ENCODE data around the gene SPSB3. TPM values are rescaled to one million over a fixed set of nuclear protein-coding genes. Genes with fewer than 3 reads are reported as not detected.
A peak's percentile ranks its signal among the peaks of the same experiment; 100 is the strongest.

The SPSB3 gene
- total RNA-seq, 1 donor from 2014 or later, result 52.9 TPM

DNA sequence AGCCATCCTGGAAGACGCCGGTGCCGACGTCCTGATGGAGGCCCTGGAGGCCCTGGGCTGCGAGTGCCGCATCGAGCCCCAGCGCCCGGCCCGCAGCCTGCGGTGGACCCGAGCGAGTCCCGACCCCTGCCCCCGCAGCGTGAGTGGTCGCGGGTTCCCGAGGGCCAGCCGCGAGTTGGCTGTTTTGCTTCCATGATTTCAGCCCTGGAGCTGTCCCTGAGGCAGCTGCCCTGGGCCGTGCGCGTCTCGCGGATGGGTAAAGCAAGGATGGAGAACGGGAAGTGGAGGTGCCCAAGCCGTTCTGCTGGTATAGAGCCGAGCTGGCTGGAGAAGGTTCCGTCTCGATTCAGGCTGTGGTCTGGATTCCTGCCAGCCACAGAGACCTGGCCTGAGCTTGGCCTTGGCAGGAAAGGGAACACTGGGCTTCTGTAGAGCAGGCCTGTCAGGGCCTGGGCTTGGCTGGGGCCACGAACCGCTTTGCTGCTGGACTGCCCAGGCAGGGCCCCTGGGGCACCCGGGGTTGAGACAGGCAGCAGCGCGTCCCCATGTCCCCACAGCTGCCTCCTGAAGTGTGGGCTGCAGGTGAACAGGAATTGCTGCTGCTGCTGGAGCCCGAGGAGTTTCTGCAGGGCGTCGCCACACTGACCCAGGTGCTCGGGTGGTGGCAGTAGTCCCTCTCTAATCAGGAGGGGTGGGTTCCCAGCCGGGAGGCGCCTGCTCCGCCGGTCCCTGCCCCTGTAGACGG lies 8.5 kb downstream of the SPSB3 start:
- no peak overlapping the region for H3K27ac Mint-ChIP-seq (ENCODE audit: unreplicated experiment)
- TF ChIP-seq, protein P1, sequence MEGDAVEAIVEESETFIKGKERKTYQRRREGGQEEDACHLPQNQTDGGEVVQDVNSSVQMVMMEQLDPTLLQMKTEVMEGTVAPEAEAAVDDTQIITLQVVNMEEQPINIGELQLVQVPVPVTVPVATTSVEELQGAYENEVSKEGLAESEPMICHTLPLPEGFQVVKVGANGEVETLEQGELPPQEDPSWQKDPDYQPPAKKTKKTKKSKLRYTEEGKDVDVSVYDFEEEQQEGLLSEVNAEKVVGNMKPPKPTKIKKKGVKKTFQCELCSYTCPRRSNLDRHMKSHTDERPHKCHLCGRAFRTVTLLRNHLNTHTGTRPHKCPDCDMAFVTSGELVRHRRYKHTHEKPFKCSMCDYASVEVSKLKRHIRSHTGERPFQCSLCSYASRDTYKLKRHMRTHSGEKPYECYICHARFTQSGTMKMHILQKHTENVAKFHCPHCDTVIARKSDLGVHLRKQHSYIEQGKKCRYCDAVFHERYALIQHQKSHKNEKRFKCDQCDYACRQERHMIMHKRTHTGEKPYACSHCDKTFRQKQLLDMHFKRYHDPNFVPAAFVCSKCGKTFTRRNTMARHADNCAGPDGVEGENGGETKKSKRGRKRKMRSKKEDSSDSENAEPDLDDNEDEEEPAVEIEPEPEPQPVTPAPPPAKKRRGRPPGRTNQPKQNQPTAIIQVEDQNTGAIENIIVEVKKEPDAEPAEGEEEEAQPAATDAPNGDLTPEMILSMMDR (IDR thresholded peaks at IDR 0.05; ENCODE audit: unreplicated experiment), result no peak
- no peaks in the 10 kb centered on the region for H3K36me3 Mint-ChIP-seq (ENCODE audit: low read depth, unreplicated experiment)
- H3K9me3 Mint-ChIP-seq (ENCODE audit: unreplicated experiment), result no peaks in the 10 kb centered on the region
- peaks cover 10% of the 10 kb centered on the region for H3K4me1 Mint-ChIP-seq (ENCODE audit: unreplicated experiment)
- H3K4me3 Mint-ChIP-seq (ENCODE audit: unreplicated experiment), result peak overlapping the region; percentile 86
- H3K27me3 Mint-ChIP-seq (ENCODE audit: unreplicated experiment), result peaks cover 13% of the 10 kb centered on the region
- no peak for DNase-seq (ENCODE audit: low spot score)

DNA sequence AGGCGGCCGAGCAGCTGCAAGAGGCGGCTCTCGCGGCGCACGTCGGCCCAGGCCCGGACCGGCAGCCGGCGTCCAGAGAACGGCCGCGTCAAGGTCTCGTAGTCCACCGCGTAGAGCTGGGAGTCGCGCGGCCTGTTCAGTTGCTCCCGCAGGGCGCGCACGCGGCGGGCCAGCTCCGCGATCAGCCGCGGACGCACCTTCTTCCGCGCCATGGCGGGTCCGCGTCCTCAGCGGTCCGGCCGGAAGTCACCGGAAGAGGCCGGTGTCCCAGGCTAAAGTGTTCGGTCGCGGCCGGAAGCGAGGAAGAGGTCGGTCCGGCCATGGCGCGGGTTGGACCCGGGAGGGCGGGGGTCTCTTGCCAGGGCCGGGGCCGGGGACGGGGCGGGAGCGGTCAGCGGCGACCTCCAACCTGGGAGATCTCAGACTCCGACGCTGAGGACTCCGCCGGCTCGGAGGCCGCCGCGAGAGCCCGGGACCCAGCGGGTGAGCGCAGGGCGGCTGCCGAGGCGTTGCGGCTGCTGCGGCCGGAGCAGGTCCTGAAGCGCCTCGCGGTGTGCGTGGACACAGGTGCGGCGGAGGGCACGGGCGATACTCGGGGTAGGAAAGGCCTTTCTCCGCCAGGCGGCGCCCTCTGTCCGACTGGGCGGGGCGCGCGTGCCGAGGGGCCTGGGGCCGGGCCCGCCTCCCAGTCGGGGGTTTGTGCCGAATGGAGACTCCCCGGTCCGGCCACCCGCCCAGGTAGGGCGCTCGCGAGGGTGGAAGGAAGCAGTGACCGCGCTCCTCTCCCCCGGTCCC lies 9.3 kb downstream of the SPSB3 start, which contains the start of gene MRPS34:
MRPS34 (minus strand) TSS at position 227 of the 795 bp plus-strand sequence; CDS start at position 212, 15 bp downstream.
- peak within 1 kb of the TSS; percentile 97 for H3K4me3 Mint-ChIP-seq (ENCODE audit: unreplicated experiment)
- TF ChIP-seq, protein P1 (IDR thresholded peaks at IDR 0.05; ENCODE audit: unreplicated experiment), result peak; percentile 92
- H3K4me1 Mint-ChIP-seq (ENCODE audit: unreplicated experiment), result peaks cover 10% of the 10 kb centered on the region
- DNase-seq (ENCODE audit: low spot score), result peak; percentile 86
- no peaks in the 10 kb centered on the region for H3K9me3 Mint-ChIP-seq (ENCODE audit: unreplicated experiment)
- H3K27me3 Mint-ChIP-seq (ENCODE audit: unreplicated experiment), result peaks cover 13% of the 10 kb centered on the region
- H3K36me3 Mint-ChIP-seq (ENCODE audit: low read depth, unreplicated experiment), result peaks cover under 1% of the 10 kb centered on the region
- H3K27ac Mint-ChIP-seq (ENCODE audit: unreplicated experiment), result peak within 1 kb of the TSS; percentile 90

DNA sequence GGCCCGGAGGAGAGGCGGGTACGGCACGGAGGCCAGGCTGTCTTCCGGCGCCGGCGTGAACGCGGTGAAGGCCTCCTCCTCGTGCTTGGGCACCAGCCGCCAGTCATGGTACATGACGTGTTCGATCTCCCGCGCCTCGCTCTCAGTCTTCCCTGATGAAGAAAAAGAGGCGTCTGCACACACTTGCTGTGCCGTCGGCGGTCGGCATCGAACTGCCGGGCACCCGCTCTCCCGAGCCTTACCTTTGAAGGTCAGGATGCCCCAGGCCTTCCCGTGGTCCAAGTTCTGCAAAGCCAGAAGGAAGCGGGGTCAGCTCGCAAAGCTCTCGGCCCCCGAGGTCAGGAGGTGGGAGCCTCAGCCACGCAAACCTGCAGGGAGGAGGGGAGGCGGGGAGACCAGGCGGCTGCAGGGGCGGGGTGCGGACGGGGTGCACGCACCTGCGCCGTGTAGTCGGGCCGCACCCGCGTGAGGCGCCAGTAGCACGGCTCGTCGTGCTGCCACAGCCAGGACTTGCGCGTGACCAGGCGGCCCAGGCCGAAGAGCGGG lies 9.9 kb downstream of the SPSB3 start, which contains the start of gene EME2:
EME2 (plus strand) TSS at position 449 of the 546 bp plus-strand sequence. CDS start 418 bp downstream, outside the sequence.
- DNase-seq (ENCODE audit: low spot score), result no peak
- peaks cover 10% of the 10 kb centered on the region for H3K4me1 Mint-ChIP-seq (ENCODE audit: unreplicated experiment)

DNA sequence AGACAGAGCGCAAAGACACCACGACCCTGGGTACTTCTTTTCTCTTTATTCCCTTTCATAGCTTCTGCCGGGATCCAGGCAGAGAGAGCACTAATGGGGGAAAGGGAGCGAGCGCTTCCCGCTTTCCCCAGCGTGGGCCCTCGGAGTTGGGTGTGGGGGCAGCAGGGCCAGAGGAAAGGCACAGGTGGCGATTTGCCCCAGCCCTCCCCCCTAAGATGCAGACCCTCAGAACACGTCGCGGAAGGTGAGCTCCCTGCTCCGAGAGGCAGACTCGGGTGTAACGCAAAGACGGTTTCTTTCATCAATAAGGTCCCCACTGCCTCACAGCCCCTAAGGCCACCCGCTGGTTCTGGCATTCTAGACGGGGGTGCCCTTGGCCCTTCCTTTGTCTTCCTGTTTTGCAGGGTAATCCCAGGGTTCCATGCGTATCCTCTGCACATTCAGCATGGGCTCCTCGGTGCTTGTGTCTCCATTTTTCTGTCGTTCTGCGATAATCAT lies 10.5 kb downstream of the SPSB3 start:
- H3K36me3 Mint-ChIP-seq (ENCODE audit: low read depth, unreplicated experiment), result peaks cover 5% of the 10 kb centered on the region
- H3K4me3 Mint-ChIP-seq (ENCODE audit: unreplicated experiment), result peak overlapping the region; percentile 97
- H3K27me3 Mint-ChIP-seq (ENCODE audit: unreplicated experiment), result peaks cover 13% of the 10 kb centered on the region
- TF ChIP-seq, protein P1 (IDR thresholded peaks at IDR 0.05; ENCODE audit: unreplicated experiment), result no peak
- no peak for DNase-seq (ENCODE audit: low spot score)
- H3K27ac Mint-ChIP-seq (ENCODE audit: unreplicated experiment), result peak overlapping the region; percentile 90
- peaks cover 10% of the 10 kb centered on the region for H3K4me1 Mint-ChIP-seq (ENCODE audit: unreplicated experiment)
- H3K9me3 Mint-ChIP-seq (ENCODE audit: unreplicated experiment), result no peaks in the 10 kb centered on the region

More for the DNA sequence above, 9.9 kb downstream of the SPSB3 start, which contains the start of gene EME2:
- Mint-ChIP-seq H3K27ac (ENCODE audit: unreplicated experiment) (peak within 1 kb of the TSS; percentile 90), H3K27me3 (ENCODE audit: unreplicated experiment) (peaks cover 13% of the 10 kb centered on the region), H3K9me3 (ENCODE audit: unreplicated experiment) (no peaks in the 10 kb centered on the region), H3K36me3 (ENCODE audit: low read depth, unreplicated experiment) (peaks cover 5% of the 10 kb centered on the region), H3K4me3 (ENCODE audit: unreplicated experiment) (peak within 1 kb of the TSS; percentile 97)
- TF ChIP-seq, protein P1 (IDR thresholded peaks at IDR 0.05; ENCODE audit: unreplicated experiment), result no peak

All from endothelial cell (in vitro differentiated cells).